ENCODE measurements around the gene UBN2.

The UBN2 gene

DNA sequence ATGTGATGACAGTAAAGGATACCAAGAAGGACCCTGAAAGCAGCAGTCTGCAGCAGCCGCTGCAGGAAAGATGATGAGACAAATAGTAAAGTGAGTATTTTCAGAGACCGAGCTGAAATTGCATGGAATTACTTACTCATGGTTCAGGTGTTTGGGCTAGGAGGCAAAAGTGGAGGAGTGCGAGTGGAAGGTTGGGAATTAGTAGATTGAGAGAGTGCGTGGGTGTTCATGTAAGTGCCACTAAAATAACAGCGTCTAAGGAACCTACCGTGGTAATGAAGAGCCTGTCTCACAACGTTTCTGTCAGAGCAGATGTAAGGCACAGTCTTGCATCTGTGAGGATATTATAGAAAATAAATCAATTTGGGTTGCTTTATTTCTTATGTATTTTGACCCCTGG is 61.8 kb downstream of the UBN2 start:
- H3K9me3 ChIP-seq (replicated peaks in 1 of 2; ENCODE audit: control insufficient read depth in 2 of 2, insufficient read depth in 1 of 2, low read depth in 1 of 2, low read length in 2 of 2), result peaks cover 0 to 2% of the 10 kb centered on the region in 2 donors
- H4K91ac ChIP-seq (ENCODE audit: low read depth, low read length, poor library complexity), result no peak overlapping the region
- H2AFZ ChIP-seq (ENCODE audit: low read length), result no peak overlapping the region
- H3K27ac ChIP-seq (replicated peaks; ENCODE audit: low read length), result no peak overlapping the region
- H3K18ac ChIP-seq (ENCODE audit: low read length), result no peak overlapping the region
- no peak overlapping the region for H3K9ac ChIP-seq (ENCODE audit: low read depth, low read length, poor library complexity)
- no peak overlapping the region for H3K14ac ChIP-seq (ENCODE audit: low read length)
- H3K23ac ChIP-seq (ENCODE audit: low read depth, low read length, poor library complexity), result no peak overlapping the region
- no peak overlapping the region for H2BK15ac ChIP-seq (ENCODE audit: low read length)
- no peak for DNase-seq (ENCODE audit: low spot score)
- H3K79me1 ChIP-seq (ENCODE audit: low read depth, low read length), result no peaks in the 10 kb centered on the region
- H3K36me3 ChIP-seq (replicated peaks in 1 of 2; ENCODE audit: control insufficient read depth in 2 of 2, insufficient read depth in 2 of 2, low read length in 2 of 2), result peaks cover 0 to 44% of the 10 kb centered on the region in 2 donors
- H3K4me2 ChIP-seq (ENCODE audit: insufficient read depth, low read length, poor library complexity, severe bottlenecking), result no peak overlapping the region
- H4K8ac ChIP-seq (ENCODE audit: low read depth, low read length), result no peak overlapping the region
- H2BK120ac ChIP-seq (ENCODE audit: low read depth, low read length), result no peak overlapping the region
- no peak overlapping the region for H2BK5ac ChIP-seq (ENCODE audit: low read length)
- H3K4me1 ChIP-seq (ENCODE audit: control insufficient read depth in 2 of 2, insufficient read depth in 1 of 2, low read depth in 1 of 2, low read length in 2 of 2), result peaks cover 1 to 3% of the 10 kb centered on the region in 2 donors
- no peak overlapping the region for H2AK5ac ChIP-seq (ENCODE audit: low read depth, low read length)
- no peak overlapping the region for H3K4me3 ChIP-seq (ENCODE audit: low read length in 2 of 2)
- no peak overlapping the region for H2BK12ac ChIP-seq (ENCODE audit: low read length)
- H3K4ac ChIP-seq (ENCODE audit: low read length), result no peak overlapping the region
- WGBS, 2 donors (ENCODE audit: extremely low coverage in 2 of 2, insufficient read length in 2 of 2, insufficient replicate concordance in 1 of 2), result 100% methylated on average over 2 of the region's 7 CpGs; no CpG with 5 or more reads in 1 of the 2 donors
- H3K27me3 ChIP-seq (ENCODE audit: control insufficient read depth in 3 of 3, insufficient read depth in 3 of 3, low read depth in 1 of 3, low read length in 3 of 3), result no peaks in the 10 kb centered on the region

DNA sequence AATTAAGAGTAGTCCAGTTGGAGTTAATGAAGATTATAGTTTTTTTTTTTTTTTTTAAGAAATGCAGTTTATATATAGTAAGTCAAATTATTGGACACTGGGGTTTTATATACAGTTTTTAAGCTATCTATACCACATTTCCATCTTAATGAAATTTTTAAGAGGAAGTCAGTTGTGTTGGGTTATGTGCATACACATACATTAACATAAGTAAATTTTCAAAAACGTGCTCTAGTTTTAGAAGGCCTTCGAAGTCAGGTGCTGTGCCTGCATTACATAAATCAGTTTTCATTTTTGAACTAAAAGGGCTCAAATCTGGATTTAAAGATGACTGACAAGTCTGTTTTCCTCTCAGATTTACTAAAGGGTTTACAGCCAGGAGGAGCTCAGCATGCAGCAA is 62.5 kb downstream of the UBN2 start:
- no peak overlapping the region for H4K8ac ChIP-seq (ENCODE audit: low read depth, low read length)
- H2BK5ac ChIP-seq (ENCODE audit: low read length), result no peak overlapping the region
- H3K27me3 ChIP-seq (ENCODE audit: control insufficient read depth in 3 of 3, insufficient read depth in 3 of 3, low read depth in 1 of 3, low read length in 3 of 3), result no peaks in the 10 kb centered on the region
- no peak overlapping the region for H2BK12ac ChIP-seq (ENCODE audit: low read length)
- H2AFZ ChIP-seq (ENCODE audit: low read length), result no peak overlapping the region
- H3K9ac ChIP-seq (ENCODE audit: low read depth, low read length, poor library complexity), result no peak overlapping the region
- H3K4ac ChIP-seq (ENCODE audit: low read length), result no peak overlapping the region
- no peak overlapping the region for H3K23ac ChIP-seq (ENCODE audit: low read depth, low read length, poor library complexity)
- no peak overlapping the region for H2BK120ac ChIP-seq (ENCODE audit: low read depth, low read length)
- H3K4me2 ChIP-seq (ENCODE audit: insufficient read depth, low read length, poor library complexity, severe bottlenecking), result no peak overlapping the region
- H3K4me1 ChIP-seq (ENCODE audit: control insufficient read depth in 2 of 2, insufficient read depth in 1 of 2, low read depth in 1 of 2, low read length in 2 of 2), result peaks cover 3 to 5% of the 10 kb centered on the region in 2 donors
- H3K36me3 ChIP-seq (replicated peaks in 1 of 2; ENCODE audit: control insufficient read depth in 2 of 2, insufficient read depth in 2 of 2, low read length in 2 of 2), result peaks cover 0 to 49% of the 10 kb centered on the region in 2 donors
- no peak overlapping the region for H3K27ac ChIP-seq (replicated peaks; ENCODE audit: low read length)
- H2AK5ac ChIP-seq (ENCODE audit: low read depth, low read length), result no peak overlapping the region
- no peak overlapping the region for H3K14ac ChIP-seq (ENCODE audit: low read length)
- no peak overlapping the region for H2BK15ac ChIP-seq (ENCODE audit: low read length)
- whole genome bisulfite sequencing, 2 donors (ENCODE audit: extremely low coverage in 2 of 2, insufficient read length in 2 of 2, insufficient replicate concordance in 1 of 2), result no CpG with 5 or more reads among the region's 2 CpGs
- H3K18ac ChIP-seq (ENCODE audit: low read length), result no peak overlapping the region
- H3K9me3 ChIP-seq (replicated peaks in 1 of 2; ENCODE audit: control insufficient read depth in 2 of 2, insufficient read depth in 1 of 2, low read depth in 1 of 2, low read length in 2 of 2), result peaks cover 0 to 2% of the 10 kb centered on the region in 2 donors
- no peaks in the 10 kb centered on the region for H3K79me1 ChIP-seq (ENCODE audit: low read depth, low read length)
- H4K91ac ChIP-seq (ENCODE audit: low read depth, low read length, poor library complexity), result no peak overlapping the region
- no peak overlapping the region for H3K4me3 ChIP-seq (ENCODE audit: low read length in 2 of 2)
- DNase-seq (ENCODE audit: low spot score), result no peak

DNA sequence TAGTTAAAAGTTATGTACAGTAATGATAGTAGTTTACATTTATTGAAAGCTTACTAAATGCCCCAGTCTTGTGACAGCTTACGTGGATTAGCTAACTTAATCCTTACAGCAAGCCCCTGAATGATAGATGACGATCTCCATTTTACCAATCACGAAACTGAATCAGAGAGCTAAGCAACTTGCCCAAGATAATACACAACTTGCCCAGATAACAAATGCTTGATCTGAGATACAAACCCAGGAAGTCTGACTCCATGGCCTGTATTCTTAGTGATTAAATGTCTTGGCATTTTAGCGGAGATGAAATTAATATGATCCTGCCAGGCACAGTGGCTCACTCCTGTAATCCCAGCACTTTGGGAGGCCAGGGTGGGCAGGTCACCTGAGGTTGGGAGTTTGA is 63.2 kb downstream of the UBN2 start:
- Histone ChIP-seq H2AFZ (ENCODE audit: low read length) (no peak overlapping the region), H3K79me1 (ENCODE audit: low read depth, low read length) (no peaks in the 10 kb centered on the region), H3K27ac (replicated peaks; ENCODE audit: low read length) (no peak overlapping the region), H2BK12ac (ENCODE audit: low read length) (no peak overlapping the region), H3K9ac (ENCODE audit: low read depth, low read length, poor library complexity) (no peak overlapping the region), H3K23ac (ENCODE audit: low read depth, low read length, poor library complexity) (no peak overlapping the region), H3K4me3 (ENCODE audit: low read length in 2 of 2) (no peak overlapping the region), H3K14ac (ENCODE audit: low read length) (no peak overlapping the region), H3K9me3 (replicated peaks in 1 of 2; ENCODE audit: control insufficient read depth in 2 of 2, insufficient read depth in 1 of 2, low read depth in 1 of 2, low read length in 2 of 2) (peaks cover 0 to 2% of the 10 kb centered on the region in 2 donors), H3K18ac (ENCODE audit: low read length) (no peak overlapping the region), H4K91ac (ENCODE audit: low read depth, low read length, poor library complexity) (no peak overlapping the region), H2AK5ac (ENCODE audit: low read depth, low read length) (no peak overlapping the region), H2BK5ac (ENCODE audit: low read length) (no peak overlapping the region), H3K4me1 (ENCODE audit: control insufficient read depth in 2 of 2, insufficient read depth in 1 of 2, low read depth in 1 of 2, low read length in 2 of 2) (peaks cover 3 to 5% of the 10 kb centered on the region in 2 donors), H3K36me3 (replicated peaks in 1 of 2; ENCODE audit: control insufficient read depth in 2 of 2, insufficient read depth in 2 of 2, low read length in 2 of 2) (peaks cover 0 to 56% of the 10 kb centered on the region in 2 donors), H3K4ac (ENCODE audit: low read length) (no peak overlapping the region), H3K27me3 (ENCODE audit: control insufficient read depth in 3 of 3, insufficient read depth in 3 of 3, low read depth in 1 of 3, low read length in 3 of 3) (no peaks in the 10 kb centered on the region), H2BK15ac (ENCODE audit: low read length) (no peak overlapping the region), H2BK120ac (ENCODE audit: low read depth, low read length) (no peak overlapping the region), H3K4me2 (ENCODE audit: insufficient read depth, low read length, poor library complexity, severe bottlenecking) (no peak overlapping the region), H4K8ac (ENCODE audit: low read depth, low read length) (no peak overlapping the region)
- WGBS, 2 donors (ENCODE audit: extremely low coverage in 2 of 2, insufficient read length in 2 of 2, insufficient replicate concordance in 1 of 2), result no CpG with 5 or more reads among the region's 4 CpGs
- no peak for DNase-seq (ENCODE audit: low spot score)

DNA sequence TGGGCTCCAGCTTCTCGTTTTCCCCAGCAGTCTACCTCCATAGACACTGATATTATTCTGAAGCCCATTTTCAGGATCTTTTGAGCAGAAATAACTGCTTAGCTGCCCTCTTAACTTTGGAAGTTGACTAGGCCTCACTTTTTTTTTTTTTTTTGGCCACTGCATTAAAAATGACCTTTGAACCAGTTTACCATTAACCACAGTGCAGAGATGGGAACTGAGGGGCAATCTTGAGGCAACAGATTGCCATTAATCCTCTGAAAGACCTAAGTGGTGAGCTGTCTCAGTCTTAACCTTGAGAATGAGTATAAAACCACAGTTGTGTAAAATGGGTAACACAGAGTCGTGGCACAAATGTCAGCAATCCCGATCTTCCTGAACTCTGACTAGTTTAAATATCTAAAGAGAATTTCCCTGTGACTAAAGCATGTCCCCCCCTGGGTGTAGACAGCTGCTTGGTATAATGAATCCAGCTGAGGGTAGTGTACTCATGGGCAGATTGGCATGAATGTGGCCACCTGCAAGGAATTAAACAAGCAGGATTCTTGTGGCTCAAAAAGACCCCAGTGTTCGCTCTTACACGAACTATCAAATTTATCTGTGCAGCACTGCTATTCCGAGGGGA is 64.0 kb downstream of the UBN2 start:
- Histone ChIP-seq H3K4me3 (ENCODE audit: low read length in 2 of 2) (no peak overlapping the region), H3K27me3 (ENCODE audit: control insufficient read depth in 3 of 3, insufficient read depth in 3 of 3, low read depth in 1 of 3, low read length in 3 of 3) (no peaks in the 10 kb centered on the region), H4K91ac (ENCODE audit: low read depth, low read length, poor library complexity) (no peak overlapping the region), H3K4me1 (ENCODE audit: control insufficient read depth in 2 of 2, insufficient read depth in 1 of 2, low read depth in 1 of 2, low read length in 2 of 2) (peaks cover 3 to 5% of the 10 kb centered on the region in 2 donors), H2BK15ac (ENCODE audit: low read length) (no peak overlapping the region), H3K9me3 (replicated peaks in 1 of 2; ENCODE audit: control insufficient read depth in 2 of 2, insufficient read depth in 1 of 2, low read depth in 1 of 2, low read length in 2 of 2) (peaks cover 0 to 2% of the 10 kb centered on the region in 2 donors), H3K14ac (ENCODE audit: low read length) (no peak overlapping the region), H2AFZ (ENCODE audit: low read length) (no peak overlapping the region), H2BK12ac (ENCODE audit: low read length) (no peak overlapping the region), H2BK5ac (ENCODE audit: low read length) (no peak overlapping the region), H2BK120ac (ENCODE audit: low read depth, low read length) (no peak overlapping the region), H4K8ac (ENCODE audit: low read depth, low read length) (no peak overlapping the region), H3K18ac (ENCODE audit: low read length) (no peak overlapping the region), H3K27ac (replicated peaks; ENCODE audit: low read length) (no peak overlapping the region), H3K4me2 (ENCODE audit: insufficient read depth, low read length, poor library complexity, severe bottlenecking) (no peak overlapping the region), H3K36me3 (replicated peaks in 1 of 2; ENCODE audit: control insufficient read depth in 2 of 2, insufficient read depth in 2 of 2, low read length in 2 of 2) (peaks cover 0 to 65% of the 10 kb centered on the region in 2 donors), H3K79me1 (ENCODE audit: low read depth, low read length) (no peaks in the 10 kb centered on the region), H3K23ac (ENCODE audit: low read depth, low read length, poor library complexity) (no peak overlapping the region), H2AK5ac (ENCODE audit: low read depth, low read length) (no peak overlapping the region), H3K4ac (ENCODE audit: low read length) (no peak overlapping the region), H3K9ac (ENCODE audit: low read depth, low read length, poor library complexity) (no peak overlapping the region)
- no peak for DNase-seq (ENCODE audit: low spot score)
- WGBS, 2 donors (ENCODE audit: extremely low coverage in 2 of 2, insufficient read length in 2 of 2, insufficient replicate concordance in 1 of 2), result no CpG with 5 or more reads among the region's 6 CpGs
